Mammary epithelial cell (primary cell): ENCODE measurements around the gene TLE6.

Experiments used
- EZH2 ChIP-seq: IDR thresholded peaks from 2 replicates; pipeline ENCODE4 v1.6.1; 2012; ENCODE audit warnings: low read length, inconsistent platforms, borderline replicate concordance
- TF ChIP-seq, protein P1 (sequence below), 2 donors: IDR thresholded peaks in 1 of 2; conservative IDR thresholded peaks in 1 of 2; 2 replicates each; pipeline ENCODE4 v1.5.1; 2011 to 2012; ENCODE audit warnings: inconsistent platforms in 2 of 2, low read length in 2 of 2, mild to moderate bottlenecking in 2 of 2, control low read depth in 1 of 2, low read depth in 1 of 2; ENCODE audit not compliant: insufficient read depth in 1 of 2; ENCODE audit errors: extremely low read depth in 1 of 2

DNA sequence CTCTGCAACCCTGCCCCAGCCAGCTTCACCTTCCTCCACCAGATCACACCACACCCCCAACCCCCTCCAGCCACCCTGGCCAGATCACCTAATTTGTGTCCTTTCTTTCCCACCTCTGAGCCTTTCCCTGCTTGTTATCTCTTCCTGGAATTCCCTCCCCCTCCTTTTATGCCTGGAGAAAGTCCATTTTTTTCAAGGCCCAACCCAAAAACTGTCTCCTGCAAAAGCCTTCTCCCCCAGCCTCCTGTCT is 57.0 kb downstream of the TLE6 start:
- no peak for TF ChIP-seq EZH2
- TF ChIP-seq, protein P1, sequence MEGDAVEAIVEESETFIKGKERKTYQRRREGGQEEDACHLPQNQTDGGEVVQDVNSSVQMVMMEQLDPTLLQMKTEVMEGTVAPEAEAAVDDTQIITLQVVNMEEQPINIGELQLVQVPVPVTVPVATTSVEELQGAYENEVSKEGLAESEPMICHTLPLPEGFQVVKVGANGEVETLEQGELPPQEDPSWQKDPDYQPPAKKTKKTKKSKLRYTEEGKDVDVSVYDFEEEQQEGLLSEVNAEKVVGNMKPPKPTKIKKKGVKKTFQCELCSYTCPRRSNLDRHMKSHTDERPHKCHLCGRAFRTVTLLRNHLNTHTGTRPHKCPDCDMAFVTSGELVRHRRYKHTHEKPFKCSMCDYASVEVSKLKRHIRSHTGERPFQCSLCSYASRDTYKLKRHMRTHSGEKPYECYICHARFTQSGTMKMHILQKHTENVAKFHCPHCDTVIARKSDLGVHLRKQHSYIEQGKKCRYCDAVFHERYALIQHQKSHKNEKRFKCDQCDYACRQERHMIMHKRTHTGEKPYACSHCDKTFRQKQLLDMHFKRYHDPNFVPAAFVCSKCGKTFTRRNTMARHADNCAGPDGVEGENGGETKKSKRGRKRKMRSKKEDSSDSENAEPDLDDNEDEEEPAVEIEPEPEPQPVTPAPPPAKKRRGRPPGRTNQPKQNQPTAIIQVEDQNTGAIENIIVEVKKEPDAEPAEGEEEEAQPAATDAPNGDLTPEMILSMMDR (conservative IDR thresholded peaks at IDR 0.05 in 1 of 2, IDR thresholded peaks at IDR 0.05 in 1 of 2; ENCODE audit: extremely low read depth in 1 of 2, insufficient read depth in 1 of 2, low read depth in 1 of 2, low read length in 2 of 2) = no peak
